Effector CD4-positive, alpha-beta T cell (primary cell): ENCODE measurements around the gene C12orf56.

Experiments
- DNase-seq: peaks from one replicate; pipeline ENCODE4 v3.0.0-alpha.2; 2020
- total RNA-seq: gene quantifications from one replicate; lab custom pipeline; 2026; lab: John Stamatoyannopoulos, UW

The C12orf56 gene
- 0.75 reads per million for total RNA-seq

GRCh38 chr12:64390275-64390851, at the start of gene C12orf56:
Gene C12orf56, minus strand, starts transcription at chr12:64390758. Its CDS starts 193 bp downstream, at chr12:64390565.
- no peak for DNase-seq

- no peak for DNase-seq
Measured at GRCh38 chr12:64440100-64440499, 49.5 kb upstream of the C12orf56 start.

GRCh38 chr12:64433915-64434314, 43.4 kb upstream of the C12orf56 start:
- no peak for DNase-seq

DNA sequence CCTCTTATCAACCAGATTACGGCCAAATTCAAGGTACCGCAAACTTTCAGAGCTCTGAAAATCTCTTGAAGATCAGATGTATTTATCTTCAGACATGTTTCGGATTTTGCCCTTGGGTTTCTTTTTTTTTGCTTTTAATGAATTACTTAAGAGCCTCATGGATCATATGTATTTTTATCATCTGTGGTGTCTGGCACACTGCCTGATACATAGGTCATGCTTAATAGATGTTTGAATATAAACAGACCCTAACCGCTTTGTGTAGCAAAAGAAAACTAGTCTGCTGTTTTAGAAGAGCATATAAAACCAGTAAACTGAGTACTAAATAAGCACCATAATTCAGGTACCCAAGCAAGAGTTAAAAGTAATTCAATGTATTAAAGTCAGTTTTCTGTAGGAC, 41.2 kb upstream of the C12orf56 start:
- DNase-seq = no peak

DNA sequence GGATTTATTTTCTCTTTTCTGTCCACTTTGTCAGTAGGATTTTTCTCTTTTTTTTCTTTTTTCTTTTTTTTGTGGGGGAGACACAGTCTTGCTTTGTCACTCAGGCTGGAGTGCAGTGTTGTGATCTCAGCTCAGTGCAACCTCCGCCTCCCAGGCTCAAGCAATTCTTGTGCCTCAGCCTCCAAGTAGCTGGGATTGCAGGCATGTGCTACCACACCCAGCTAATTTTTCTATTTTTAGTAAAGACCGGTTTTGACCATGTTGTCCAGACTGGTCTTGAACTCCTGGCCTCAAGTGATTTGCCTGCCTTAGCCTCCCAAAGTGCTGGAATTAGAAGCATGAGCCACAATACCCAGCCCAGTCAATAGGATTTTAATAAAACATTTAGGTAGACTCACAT, 40.3 kb upstream of the C12orf56 start:
- DNase-seq = no peak

- no peak for DNase-seq
Measured at GRCh38 chr12:64428956-64429355, 38.4 kb upstream of the C12orf56 start.

- DNase-seq = no peak
Measured at GRCh38 chr12:64427988-64428387, 37.4 kb upstream of the C12orf56 start.

- DNase-seq = no peak
Measured at GRCh38 chr12:64419696-64420095, 29.1 kb upstream of the C12orf56 start.

DNA sequence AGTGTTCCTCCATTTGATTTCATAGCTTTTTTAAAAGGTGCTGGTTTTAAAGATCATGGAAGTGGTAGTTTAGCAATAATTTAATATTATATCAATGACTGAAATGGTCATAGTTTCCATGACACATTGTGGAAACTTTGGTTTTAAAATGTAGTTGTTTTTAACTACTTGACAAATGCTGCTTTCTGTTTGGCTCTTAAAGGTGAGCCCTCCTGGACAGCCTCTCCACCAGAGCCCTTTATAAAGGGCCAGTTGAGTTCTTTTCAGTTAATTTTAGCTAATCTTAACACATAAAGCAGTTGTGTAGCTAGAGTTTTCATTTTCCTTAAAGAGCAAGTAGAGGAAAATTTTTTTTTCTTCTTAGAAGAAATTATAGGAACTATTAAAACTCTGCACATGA, 27.7 kb upstream of the C12orf56 start:
- no peak for DNase-seq

DNA sequence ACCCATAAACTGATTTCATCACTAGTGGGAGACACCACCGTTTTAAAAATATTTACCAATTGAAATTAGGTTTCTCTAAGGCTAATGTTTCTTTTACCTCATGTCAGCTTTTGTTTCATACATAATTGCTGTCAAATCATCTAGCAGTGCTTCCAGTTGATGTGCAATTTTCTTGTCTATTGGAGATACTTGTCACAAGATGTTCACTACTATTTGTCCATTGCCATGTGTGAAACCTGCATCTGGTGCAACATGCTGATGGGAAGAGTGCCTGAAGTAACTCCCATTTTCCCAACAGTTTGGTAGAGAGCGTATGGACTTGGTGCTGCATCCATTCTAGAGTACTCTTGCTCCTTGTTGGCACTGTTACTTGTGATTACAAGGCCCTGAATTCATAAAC, 23.3 kb upstream of the C12orf56 start:
- DNase-seq = no peak

DNA sequence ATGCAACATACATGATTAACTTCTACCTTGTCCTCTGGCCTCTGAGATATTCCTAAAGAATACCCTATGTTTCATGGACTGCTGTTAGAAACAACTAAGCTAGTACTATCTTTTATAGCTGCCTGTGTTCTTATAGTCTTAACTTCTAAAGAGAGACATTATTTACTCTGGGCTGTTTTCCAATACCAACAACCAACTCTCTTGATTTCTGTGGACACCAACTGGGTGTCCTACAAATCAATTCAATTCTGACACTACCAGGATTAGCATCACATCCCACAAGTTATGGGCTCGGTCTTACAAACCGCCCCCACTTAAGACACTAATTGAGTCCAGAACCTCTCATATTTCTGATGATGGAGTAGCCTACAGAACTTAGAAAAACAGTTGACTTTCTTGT, 21.9 kb upstream of the C12orf56 start:
- no peak for DNase-seq

DNA sequence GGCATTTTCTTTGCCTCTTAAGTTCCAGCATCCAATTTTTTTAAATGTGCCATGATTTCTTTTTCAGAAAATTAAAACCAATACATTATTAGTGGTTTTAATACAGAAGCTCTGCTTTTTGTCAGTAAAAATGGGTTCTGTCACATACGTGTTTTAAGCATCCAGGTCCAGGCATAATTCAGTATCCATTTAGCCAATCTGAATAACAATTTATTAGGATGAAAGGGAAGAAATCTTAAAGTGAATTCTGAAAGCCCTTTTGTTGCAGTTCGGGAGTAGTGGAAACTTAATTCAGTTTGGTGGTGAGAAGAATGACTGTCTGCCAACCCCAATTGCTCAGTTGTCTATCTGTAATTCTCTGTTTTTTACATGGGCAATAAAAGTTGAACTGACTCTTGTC, 20.9 kb upstream of the C12orf56 start:
- no peak for DNase-seq

GRCh38 chr12:64407342-64408223, 17.0 kb upstream of the C12orf56 start:
- no peak for DNase-seq

DNA sequence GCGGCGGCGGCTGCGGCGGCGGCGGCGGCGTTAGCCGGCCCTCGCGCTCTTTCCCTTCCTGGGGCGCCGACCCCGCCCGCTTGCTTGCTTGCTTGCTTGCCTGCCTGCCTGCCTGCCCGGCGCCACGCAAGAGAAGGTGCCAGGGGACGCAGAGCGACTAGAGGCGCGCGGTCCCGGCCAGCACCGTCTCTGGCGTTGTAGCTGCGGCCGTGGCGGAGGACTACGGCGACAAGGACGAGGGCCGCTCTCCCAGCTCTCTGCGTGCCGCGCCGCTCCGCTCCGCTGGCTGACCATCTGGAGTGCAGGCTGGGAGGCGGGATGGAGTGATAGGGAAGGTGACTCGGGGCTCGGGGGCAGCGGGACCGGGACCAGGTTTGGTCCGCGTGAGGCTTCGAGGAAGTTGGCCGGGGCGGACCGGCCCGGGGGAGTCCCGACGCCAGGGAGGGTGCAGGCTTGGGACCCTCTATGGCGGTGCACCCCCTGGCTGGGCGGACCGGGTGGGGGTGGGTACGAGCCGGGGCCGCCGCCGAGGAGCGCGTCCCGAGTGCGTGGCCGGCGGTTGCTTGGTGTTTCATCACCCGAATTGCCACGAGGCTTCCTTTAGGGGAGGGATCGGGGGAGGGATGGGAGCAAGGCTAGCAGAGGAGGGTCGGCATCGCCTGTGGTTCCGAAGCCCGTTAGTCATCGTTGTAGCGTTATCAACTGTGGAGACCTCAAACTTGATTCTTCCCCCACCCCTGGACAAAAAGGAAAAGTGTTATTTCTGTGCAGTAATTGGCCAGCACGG, 14.1 kb upstream of the C12orf56 start:
- DNase-seq = peak; percentile 32

DNA sequence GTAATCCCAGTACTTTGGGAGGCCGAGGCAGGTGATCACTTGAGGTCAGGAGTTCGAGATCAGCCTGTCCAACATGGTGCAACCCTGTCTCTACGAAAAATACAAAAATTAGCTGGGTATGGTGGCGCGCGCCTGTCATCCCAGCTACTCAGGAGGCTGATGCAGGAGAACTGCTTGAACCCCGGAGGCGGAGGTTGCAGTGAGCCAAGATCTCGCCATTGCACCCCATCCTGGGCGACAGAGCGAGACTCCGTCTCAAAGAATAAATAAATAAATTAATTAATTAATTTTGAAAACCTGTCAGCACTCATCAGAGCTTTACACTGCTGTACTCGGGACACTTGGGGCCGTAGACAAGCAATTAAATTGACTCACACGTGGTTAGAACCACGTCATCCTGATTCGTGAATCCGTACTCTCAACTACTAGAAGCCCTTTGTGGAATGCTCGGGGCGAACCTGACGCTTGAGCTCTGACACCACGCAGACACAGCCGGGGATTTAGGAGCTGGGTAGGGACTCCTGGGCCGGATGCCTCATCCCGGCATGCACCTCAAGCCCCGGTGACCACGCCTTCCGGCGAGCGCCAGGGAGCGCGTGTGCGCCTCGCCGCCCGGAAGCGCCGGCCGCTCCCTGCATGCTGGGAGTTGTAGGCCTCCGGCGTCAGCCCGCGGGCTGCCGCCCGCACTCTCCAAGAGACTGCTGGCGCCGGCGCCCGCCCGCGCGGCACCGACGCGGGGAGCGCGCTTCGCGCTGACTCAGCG, 13.3 kb upstream of the C12orf56 start, which contains the start of gene XPOT:
TSS of gene XPOT (plus strand) at position 686 of the 763 bp plus-strand sequence. CDS start 5,644 bp downstream, outside the sequence.
- peak; percentile 89 for DNase-seq

DNA sequence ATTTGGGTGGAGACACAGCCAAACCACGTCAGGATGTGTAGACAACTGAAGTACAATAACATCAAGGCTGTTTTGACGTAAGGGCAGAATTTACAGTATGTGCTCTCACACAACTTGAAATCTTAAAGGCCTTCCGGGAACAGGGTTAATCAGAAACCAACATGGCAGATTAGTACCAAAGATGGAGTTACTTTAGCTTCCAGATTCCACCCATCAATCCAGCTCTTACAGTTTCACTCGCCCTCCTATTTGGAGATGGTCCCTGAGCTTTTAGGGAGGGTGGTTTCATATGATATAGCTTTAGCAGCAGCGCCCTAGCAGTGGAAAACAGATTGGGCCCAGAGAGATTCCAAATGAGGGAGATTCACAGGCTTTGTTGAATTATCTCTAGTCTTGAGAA, 11.6 kb upstream of the C12orf56 start:
- no peak for DNase-seq

- peak; percentile 9 for DNase-seq
Measured at GRCh38 chr12:64400041-64400440, 9.5 kb upstream of the C12orf56 start.

- no peak for DNase-seq
Measured at GRCh38 chr12:64395739-64396138, 5.2 kb upstream of the C12orf56 start.

DNA sequence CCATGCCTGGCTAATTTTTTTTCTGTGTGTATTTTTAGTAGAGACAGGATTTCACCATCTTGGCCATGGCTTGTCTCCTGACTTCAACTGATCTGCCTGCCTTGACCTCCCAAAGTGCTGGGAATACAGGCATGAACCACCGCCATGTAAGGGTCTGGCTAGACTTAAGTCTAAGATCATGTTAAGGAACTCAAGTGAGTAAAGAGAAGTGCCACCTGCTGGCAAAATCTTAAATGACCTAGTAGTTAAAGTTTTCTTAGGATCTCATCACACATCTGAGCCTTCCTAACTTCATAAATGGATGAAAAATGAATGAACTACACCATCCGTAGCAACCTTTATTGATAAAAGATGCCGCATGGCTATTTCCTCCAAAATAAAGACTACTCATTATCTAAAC, 1.7 kb upstream of the C12orf56 start:
- DNase-seq = no peak

GRCh38 chr12:64389154-64389553, 1.4 kb downstream of the C12orf56 start:
- no peak for DNase-seq

GRCh38 chr12:64387197-64387816, 3.3 kb downstream of the C12orf56 start:
- no peak for DNase-seq

- no peak for DNase-seq
Measured at GRCh38 chr12:64385468-64385867, 5.1 kb downstream of the C12orf56 start.
